ENCODE measurements around the gene IL1RL1. TPM values are rescaled to one million over a fixed set of nuclear protein-coding genes. Genes with fewer than 3 reads are reported as not detected.

IL1RL1 gene
- polyA plus RNA-seq, 2 of the 4 experiments (the other 2 are of a cell fraction) = 0.04 to 0.84 TPM

DNA sequence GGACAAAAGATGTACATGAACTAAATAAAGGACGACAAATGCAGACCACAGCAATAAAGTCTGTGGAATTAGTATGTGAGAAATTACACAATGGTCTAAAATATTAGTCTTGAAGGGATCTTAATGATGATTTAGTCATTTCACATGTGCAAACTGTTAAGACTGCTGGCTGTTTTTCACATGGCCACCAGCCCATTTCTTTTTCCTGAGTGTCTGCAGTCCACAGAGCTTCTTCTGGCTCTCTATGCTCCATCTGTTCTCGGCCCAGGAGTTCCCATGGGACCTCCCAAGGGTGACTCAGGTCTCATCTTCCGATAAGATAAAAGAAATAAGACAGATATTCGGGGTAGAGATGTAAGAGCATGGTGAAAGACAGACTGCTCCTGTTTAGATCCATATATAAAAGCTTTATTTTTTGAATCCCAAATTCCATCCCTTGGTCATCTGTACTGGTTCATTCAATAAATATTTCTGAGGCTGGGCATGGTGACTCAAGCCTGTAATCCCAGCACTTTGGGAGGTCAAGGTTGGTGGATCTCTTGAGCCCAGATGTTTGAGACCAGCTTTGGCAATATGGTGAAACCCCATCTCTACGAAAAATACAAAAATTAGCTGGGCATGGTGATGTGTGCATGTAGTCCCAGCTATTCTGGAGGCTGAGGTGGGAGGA is 20.1 kb downstream of the IL1RL1 start:
- ChIA-PET POLR2A (no interaction called here), CTCF (interaction anchor here (1.1 kb wide), 1 partner anchor 80 kb away, joined by 4 read pairs; no protein-coding TSS in a partner anchor)
- TF ChIP-seq KDM1A (IDR thresholded peaks at IDR 0.05; ENCODE audit: low read depth) (no peak), CHD2 (IDR thresholded peaks at IDR 0.05; ENCODE audit: low read length, partially characterized antibody) (no peak), RAD21 (conservative IDR thresholded peaks at IDR 0.05 in 1 of 2, IDR thresholded peaks at IDR 0.05 in 1 of 2) (no peak), EP300 (IDR thresholded peaks at IDR 0.05) (no peak), ZNF302 (CRISPR knock-in tag; IDR thresholded peaks at IDR 0.05) (no peak), JUNB (IDR thresholded peaks at IDR 0.05) (no peak), CBX2 (IDR thresholded peaks at IDR 0.05; ENCODE audit: borderline replicate concordance, low read depth) (no peak), GATA3 (IDR thresholded peaks at IDR 0.05; ENCODE audit: borderline replicate concordance) (no peak), MAZ (IDR thresholded peaks at IDR 0.05; ENCODE audit: borderline replicate concordance, low read depth, low read length) (no peak), MAFK (IDR thresholded peaks at IDR 0.05; ENCODE audit: partially characterized antibody) (no peak), FOSL2 (IDR thresholded peaks at IDR 0.05) (no peak), FOSL2 (CRISPR knock-in tag; IDR thresholded peaks at IDR 0.05) (no peak), RARB (CRISPR knock-in tag; IDR thresholded peaks at IDR 0.05) (no peak), JUN (IDR thresholded peaks at IDR 0.05) (no peak), ZSCAN20 (CRISPR knock-in tag; IDR thresholded peaks at IDR 0.05) (no peak), HEYL (CRISPR knock-in tag; IDR thresholded peaks at IDR 0.05) (no peak), FOSB (CRISPR knock-in tag; IDR thresholded peaks at IDR 0.05) (no peak)
- TF ChIP-seq, protein P1, sequence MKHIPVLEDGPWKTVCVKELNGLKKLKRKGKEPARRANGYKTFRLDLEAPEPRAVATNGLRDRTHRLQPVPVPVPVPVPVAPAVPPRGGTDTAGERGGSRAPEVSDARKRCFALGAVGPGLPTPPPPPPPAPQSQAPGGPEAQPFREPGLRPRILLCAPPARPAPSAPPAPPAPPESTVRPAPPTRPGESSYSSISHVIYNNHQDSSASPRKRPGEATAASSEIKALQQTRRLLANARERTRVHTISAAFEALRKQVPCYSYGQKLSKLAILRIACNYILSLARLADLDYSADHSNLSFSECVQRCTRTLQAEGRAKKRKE (CRISPR knock-in tag; IDR thresholded peaks at IDR 0.05; ENCODE audit: low read depth) = no peak
- TF ChIP-seq, protein P2, sequence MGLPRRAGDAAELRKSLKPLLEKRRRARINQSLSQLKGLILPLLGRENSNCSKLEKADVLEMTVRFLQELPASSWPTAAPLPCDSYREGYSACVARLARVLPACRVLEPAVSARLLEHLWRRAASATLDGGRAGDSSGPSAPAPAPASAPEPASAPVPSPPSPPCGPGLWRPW (IDR thresholded peaks at IDR 0.05) = no peak
- TF ChIP-seq, protein P3, sequence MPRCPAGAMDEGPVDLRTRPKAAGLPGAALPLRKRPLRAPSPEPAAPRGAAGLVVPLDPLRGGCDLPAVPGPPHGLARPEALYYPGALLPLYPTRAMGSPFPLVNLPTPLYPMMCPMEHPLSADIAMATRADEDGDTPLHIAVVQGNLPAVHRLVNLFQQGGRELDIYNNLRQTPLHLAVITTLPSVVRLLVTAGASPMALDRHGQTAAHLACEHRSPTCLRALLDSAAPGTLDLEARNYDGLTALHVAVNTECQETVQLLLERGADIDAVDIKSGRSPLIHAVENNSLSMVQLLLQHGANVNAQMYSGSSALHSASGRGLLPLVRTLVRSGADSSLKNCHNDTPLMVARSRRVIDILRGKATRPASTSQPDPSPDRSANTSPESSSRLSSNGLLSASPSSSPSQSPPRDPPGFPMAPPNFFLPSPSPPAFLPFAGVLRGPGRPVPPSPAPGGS (IDR thresholded peaks at IDR 0.05) = no peak
- TF ChIP-seq, protein P4, sequence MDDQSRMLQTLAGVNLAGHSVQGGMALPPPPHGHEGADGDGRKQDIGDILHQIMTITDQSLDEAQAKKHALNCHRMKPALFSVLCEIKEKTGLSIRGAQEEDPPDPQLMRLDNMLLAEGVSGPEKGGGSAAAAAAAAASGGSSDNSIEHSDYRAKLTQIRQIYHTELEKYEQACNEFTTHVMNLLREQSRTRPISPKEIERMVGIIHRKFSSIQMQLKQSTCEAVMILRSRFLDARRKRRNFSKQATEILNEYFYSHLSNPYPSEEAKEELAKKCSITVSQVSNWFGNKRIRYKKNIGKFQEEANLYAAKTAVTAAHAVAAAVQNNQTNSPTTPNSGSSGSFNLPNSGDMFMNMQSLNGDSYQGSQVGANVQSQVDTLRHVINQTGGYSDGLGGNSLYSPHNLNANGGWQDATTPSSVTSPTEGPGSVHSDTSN (IDR thresholded peaks at IDR 0.05) = no peak
- Histone ChIP-seq H3K4me1 (peaks cover 6% of the 10 kb centered on the region; the same call in 2 of the 3 replicates), H3K9me3 (no peaks in the 10 kb centered on the region), H3K4me2 (no peak overlapping the region), H3K27ac (no peak overlapping the region), H3K4me3 (no peak overlapping the region)
- DNase-seq (ENCODE audit: low read depth in 1 of 2, low spot score in 1 of 2) (no peak), ATAC-seq (no peak), FAIRE-seq (no peak)
- WGBS (ENCODE audit: missing lambda C conversion rate) = under 1% methylated on average over 5 of the region's 5 CpGs

DNA sequence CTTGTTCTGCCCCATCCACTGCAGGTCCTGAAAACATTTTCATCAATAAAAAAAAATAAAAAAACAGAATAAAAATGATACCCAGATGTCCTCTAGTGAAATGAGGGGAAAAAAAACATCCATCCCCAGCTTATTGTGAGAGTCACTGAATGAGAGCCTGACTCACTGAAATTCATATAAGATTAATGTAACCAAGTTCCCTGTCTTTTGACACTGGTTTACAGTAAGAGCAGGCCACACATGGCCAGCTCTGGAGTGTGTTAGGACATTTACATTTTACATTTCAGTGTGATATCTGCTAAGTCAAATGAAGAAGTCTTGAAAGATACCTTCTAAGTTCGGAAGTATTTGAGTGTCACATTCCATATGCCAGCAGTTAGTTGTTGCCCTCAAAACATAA is 23.1 kb downstream of the IL1RL1 start:
- FAIRE-seq (no peak), DNase-seq (ENCODE audit: low read depth in 1 of 2, low spot score in 1 of 2) (no peak), ATAC-seq (no peak)
- Histone ChIP-seq H3K9me3 (no peaks in the 10 kb centered on the region), H3K4me3 (no peak overlapping the region), H3K4me2 (no peak overlapping the region), H3K4me1 (peaks cover 20% of the 10 kb centered on the region), H3K27ac (no peak overlapping the region)
- ChIA-PET POLR2A (no interaction called here), CTCF (interaction anchor here (0.9 kb wide), 1 partner anchor 27 kb away, joined by 3 read pairs; no protein-coding TSS in a partner anchor)
- no peak for TF ChIP-seq ZNF302 (CRISPR knock-in tag; IDR thresholded peaks at IDR 0.05)
- no peak for TF ChIP-seq NR3C1 (IDR thresholded peaks at IDR 0.05)
- 88% methylated on average over 1 of the region's 1 CpG for WGBS (ENCODE audit: missing lambda C conversion rate)
